Measurements from ENCODE around the gene HPS1.

DNA sequence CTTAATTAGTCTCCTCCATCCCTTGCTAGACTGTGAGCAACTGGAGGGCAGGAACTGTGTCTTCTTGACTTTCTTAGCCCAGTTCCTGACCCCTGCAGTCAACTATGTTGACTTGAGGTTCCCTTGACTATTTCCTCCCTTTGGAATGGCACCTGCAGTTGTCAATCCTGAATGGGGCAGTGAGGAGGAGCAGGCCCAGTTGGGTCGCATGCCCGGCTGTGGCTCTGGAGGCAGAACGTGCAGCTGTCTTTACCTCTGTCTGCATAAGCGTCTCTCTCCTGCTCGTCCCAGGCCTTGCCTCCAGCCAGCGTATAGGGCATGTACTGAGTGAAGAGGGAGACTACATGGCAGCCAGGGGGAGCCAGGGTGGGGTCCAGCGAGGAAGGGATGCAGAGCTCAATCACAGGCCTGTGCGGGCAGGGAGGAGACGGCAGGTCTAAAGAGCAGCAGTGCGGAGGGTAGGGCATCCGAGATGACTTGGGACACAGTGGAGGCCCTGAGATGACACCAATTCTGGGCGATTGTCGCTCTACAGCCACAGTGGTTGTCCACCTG is 58.6 kb downstream of the HPS1 start:
- TF ChIP-seq POLR2A (IDR thresholded peaks at IDR 0.05; ENCODE audit: low read depth, low read length) (no peak), TAF1 (IDR thresholded peaks at IDR 0.05; ENCODE audit: low read depth, low read length) (no peak), POLR2AphosphoS5 (IDR thresholded peaks at IDR 0.05; ENCODE audit: low read depth, low read length) (no peak)
